Cardiac septum (tissue), 1 donor: ENCODE results near the gene ITPR2. TPM values are rescaled to one million over a fixed set of nuclear protein-coding genes. Genes with fewer than 3 reads are reported as not detected.

ENCODE experiments used
- DNase-seq: peaks from one replicate; pipeline ENCODE4 v3.0.0-alpha.2; 2020; ENCODE audit warnings: low spot score
- intact Hi-C: fragments of 100-400 bp; cut with DNase I; formaldehyde crosslinking; loops from one replicate; pipeline ENCODE4 v1.14.0; 2022
- total RNA-seq: library from RNA; stranded (reverse); fragmentation: NEBNext Ultra II Directional; extraction: Animal tissue kit (Norgen Biotek cat#: 25700); gene quantifications from one replicate; pipeline ENCODE4 v1.2.1, GENCODE V29; 2021
- donor health status: DM: no; HTN: no; CAD: no.

ITPR2 gene
- total RNA-seq, 1 donor from 2014 or later, result 20.9 TPM

GRCh38 chr12:26425587-26426260 is 407.3 kb downstream of the ITPR2 start:
- intact Hi-C loops, result no loop called here
- no peak for DNase-seq

GRCh38 chr12:26422839-26423398 is 410.1 kb downstream of the ITPR2 start:
- intact Hi-C loops, result no loop called here
- no peak for DNase-seq

GRCh38 chr12:26416550-26416949 is 416.4 kb downstream of the ITPR2 start:
- intact Hi-C loops, result no loop called here

DNA sequence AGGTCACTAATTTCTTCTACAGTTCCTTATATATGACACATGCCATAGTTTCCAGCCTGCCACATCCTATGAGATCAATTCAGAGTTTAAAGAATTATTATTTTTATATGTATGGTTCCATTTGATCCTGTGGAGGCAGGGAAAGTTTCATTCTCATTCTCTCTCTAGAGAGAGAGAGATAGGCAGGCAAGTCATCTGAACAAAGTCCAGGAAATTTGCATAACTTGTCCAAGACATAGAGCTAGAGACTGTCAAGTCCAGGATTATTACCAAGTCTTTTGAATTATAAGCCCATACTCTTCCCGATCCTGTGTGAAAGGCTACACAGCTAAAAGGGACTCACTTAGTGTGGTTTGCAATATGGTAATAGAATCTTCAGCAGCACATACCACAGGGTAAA is 422.3 kb downstream of the ITPR2 start:
- intact Hi-C loops, result no loop called here
- no peak for DNase-seq

More at GRCh38 chr12:26416550-26416949, 416.4 kb downstream of the ITPR2 start:
- no peak for DNase-seq

- no peak for DNase-seq
- intact Hi-C loops, result no loop called here
Observed at GRCh38 chr12:26406813-26407212, 426.2 kb downstream of the ITPR2 start.

- DNase-seq, result no peak
- intact Hi-C loops, result no loop called here
Observed at GRCh38 chr12:26406391-26406790, 426.6 kb downstream of the ITPR2 start.

DNA sequence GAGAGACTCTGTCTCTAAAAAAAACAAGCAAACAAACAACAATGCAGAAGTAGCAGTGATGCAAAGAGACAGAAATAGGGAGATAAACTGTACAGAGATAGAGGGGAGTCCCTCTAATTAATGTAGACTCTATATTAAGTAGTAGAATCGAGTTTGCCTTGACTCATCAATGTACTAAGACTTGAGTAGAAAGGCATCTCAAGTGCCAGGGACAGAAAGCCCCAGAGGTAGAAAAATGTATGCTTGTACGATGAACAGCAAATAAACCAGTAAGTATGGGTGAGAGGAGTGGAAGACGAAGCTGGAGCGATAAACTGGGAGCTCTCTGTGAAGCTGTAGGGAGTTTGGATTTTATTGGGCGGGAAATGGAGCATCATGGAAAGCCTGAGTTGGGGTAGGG is 429.4 kb downstream of the ITPR2 start:
- DNase-seq, result no peak
- intact Hi-C loops, result no loop called here

DNA sequence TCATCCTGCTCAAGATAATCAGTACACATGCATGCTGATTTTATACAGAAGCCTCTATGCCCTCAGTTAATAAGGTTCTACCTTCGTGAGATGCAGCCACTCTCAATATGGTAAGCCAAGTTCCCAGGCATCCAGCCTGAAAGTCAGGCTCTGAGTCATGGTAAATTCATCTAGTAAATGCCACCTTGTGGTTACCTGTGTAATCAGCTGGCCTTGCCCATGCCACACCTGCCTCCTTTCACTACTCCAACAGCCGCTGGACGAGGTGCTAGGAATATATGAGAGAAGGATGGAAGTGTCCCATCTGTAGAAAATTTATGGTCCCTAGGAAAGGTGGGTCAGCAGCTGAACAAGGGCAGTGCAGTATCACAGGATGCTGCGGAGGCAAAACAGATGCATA is 430.3 kb downstream of the ITPR2 start:
- intact Hi-C loops, result no loop called here
- no peak for DNase-seq

DNA sequence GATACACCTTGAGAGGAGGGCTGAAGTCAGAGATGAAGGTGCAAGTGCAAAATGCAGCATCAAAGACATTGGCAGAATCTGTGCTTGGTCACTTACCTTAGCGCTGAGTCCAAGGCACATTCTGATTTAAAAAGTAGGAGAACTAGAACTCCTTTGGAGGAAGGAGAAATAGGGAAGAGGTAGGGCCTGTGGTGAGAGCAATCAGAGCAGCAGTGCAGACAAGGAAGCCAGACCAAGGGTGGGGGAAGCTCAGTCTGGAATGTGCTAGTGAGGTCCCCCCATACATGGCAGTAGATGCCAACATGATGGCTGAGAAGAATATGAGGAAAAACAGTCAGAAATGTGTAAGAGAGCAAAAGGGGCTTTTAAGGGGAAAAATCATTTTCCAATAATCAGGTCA is 431.1 kb downstream of the ITPR2 start:
- intact Hi-C loops, result no loop called here
- no peak for DNase-seq

DNA sequence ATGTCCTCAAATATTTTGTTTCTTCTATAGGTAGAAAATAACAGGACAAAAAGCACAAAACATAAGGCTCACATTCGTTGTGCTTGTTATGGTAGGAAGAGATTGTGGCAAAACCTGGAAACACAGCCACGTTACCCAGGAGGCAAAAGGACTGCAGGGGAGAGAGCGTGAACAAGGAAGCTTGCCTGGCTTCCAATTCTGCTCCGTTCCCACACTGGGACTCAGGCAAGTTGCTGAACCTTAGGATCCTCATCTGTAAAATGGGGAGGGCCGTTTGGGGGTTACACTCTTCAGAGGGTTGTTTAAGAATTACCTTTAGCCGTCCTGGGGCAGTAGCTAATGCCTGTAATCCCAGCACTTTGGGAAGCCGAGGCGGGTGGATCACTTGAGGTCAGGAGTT is 432.4 kb downstream of the ITPR2 start:
- no peak for DNase-seq
- intact Hi-C loops, result no loop called here

DNA sequence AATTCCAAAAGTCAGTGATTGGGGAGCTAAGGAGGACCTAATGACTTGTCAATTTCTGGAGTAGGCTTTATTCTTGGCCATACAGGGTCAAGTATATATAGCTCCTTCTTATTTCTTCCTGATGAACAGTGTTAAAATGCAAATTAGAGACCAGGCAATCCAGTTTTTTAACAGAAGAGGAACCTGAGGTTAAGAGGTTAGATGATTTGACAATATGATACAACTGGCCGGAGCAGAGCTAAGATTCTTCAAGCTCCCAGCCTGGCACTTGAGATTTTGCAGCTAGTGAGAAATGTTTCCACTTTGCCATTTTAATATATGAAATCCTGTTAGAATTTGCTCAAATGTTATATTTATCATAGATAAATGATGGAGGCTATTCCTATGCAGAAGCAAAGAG is 433.6 kb downstream of the ITPR2 start:
- DNase-seq, result no peak
- intact Hi-C loops, result no loop called here

DNA sequence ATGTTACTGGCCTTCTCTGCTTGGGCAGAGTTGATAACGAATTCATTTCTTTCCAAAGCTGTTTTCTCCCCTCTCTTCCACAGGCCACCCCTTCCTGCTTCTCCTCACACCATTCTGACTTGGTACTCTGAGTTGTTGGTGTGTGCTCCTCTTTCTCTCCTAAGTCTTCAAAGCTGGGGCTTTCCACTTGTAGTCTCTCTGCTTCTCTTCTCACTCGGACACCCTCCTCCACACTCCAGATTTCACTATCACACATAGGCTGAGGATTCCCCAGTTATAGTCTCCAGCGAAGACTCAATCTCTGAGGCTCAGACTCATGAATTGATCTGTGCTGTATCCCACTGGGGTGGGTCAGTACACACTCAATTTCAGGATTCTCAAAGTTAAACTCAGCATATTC is 436.6 kb downstream of the ITPR2 start:
- no peak for DNase-seq
- intact Hi-C loops, result no loop called here

- no peak for DNase-seq
- intact Hi-C loops, result no loop called here
Observed at GRCh38 chr12:26389343-26389742, 443.7 kb downstream of the ITPR2 start.

DNA sequence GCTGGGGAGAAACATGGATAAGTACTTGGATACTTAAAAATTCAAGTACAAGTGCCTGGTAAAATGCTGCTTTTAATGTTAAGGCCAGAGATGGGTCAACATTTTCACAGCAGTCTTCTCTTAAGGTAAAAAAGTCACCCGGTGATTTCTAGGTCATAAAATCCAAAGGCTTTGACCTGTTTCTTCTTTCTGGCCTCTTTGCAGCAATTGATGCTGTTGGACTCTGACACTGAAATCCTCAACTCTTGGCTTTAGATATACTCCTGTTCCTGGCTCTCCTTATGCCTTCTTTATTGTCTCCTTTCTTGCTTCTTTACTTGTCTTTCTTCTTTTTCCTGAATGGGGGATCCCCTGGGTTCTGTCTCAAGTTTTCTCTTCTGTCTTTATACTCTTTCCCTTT is 448.5 kb downstream of the ITPR2 start:
- intact Hi-C loops, result no loop called here
- DNase-seq, result no peak

- intact Hi-C loops, result no loop called here
- no peak for DNase-seq
Observed at GRCh38 chr12:26383041-26383440, 450.0 kb downstream of the ITPR2 start.

DNA sequence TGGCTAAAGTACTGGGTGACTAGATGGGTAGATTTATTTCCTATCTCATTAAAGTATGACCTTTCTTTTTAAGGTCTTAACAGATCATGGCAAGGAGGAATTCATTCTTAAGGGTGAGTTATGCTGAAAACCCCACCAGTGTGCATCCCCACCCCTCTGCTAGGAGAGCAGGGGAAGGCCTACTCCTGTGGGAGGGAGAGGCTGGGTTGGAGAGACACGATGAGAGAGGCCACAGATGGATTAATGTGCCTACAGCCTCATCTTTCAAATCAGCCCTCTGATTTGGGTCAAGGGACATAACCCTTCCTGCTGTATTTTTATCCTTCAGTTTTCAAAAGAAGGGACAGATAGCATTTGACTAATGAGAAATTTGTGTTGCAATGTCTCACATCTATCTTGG is 452.1 kb downstream of the ITPR2 start:
- DNase-seq, result no peak
- intact Hi-C loops, result no loop called here

DNA sequence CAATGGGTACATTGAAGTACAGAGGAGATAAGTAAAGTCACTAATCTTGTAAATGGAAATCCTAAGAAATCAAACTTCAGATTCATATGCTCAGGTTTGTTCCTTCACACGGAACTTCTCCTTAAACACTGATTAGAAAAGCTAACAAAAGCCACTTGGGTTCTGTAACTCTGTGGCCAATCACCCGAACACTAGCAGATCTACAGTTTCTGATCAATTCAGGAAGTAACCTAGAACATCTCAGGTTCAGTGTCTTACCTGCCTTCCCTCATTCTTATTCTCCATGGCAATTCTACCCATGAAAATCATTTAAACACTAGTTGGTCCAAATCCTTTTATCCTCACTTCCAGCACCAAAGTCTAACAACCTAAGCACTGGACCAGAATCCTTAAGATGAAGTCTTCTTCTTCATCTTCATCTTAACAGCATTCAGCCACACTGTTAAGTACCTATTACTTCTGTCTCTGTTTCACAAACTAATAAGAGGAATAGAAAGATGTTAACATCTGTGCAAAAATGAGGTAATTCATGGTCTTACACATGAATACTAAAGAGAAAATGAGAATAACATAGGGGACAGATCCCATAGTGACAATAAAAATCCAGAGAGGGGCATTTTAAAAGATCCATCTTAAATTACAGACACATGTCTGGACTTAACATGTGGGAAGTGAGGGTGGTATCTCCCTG is 453.1 kb downstream of the ITPR2 start:
- intact Hi-C loops, result no loop called here
- DNase-seq, result no peak

DNA sequence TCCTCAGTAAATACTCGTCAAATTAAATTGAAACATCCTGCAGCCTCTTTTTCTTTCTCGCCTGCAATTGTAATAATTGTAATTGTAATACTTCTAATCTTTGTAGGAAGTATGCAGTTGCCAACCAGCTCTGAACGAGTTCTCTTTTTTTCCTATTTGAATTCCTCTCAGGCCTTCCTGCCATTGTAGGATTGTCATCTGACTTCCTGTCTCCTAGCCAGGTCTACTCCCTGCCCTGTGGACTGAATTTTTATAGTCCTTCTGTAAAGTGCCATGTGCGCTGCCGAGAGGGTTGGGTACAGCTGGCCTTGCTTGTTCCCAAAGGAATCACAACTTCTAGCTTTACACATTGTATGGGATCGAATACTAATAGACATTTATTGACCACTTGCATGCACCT is 454.3 kb downstream of the ITPR2 start:
- intact Hi-C loops, result no loop called here
- no peak for DNase-seq

DNA sequence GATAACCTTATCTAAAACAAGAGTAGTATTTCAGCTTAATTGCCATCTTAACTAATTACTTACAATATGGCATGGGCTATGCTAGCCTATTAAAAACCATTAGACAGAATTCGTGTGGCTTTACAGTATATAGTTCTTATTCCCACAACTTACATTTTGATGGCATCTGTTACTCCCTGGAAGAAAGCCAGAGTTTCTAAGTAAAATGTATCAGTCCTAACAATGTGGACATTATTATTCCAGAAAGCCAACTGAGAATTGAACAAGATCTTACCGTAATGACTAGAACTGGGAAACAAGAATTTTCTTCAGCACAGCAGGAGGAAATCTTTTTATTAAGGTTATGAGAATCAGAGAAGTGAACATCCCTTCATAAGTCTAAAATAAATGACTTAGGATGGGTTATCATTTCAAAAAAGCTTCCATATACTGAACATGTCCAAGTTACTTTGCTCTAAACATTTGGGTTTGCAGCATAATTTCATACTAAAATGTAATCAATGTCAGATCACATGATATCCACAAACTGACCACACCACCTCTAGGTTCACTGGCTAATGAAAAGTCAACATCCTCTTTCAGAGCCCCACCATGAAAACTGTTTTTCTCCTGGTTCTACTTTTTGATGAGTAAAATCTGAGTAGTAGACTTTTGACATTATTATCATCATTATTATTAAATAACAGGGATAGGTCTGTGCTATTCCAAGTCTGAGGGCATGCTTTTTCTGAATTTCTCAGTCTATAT is 457.9 kb downstream of the ITPR2 start:
- no peak for DNase-seq
- intact Hi-C loops, result no loop called here

- no peak for DNase-seq
- intact Hi-C loops, result no loop called here
Observed at GRCh38 chr12:26373606-26374495, 459.1 kb downstream of the ITPR2 start.
